ENCODE data around the gene PLEKHM2. TPM values are rescaled to one million over a fixed set of nuclear protein-coding genes. Genes with fewer than 3 reads are reported as not detected.

The PLEKHM2 gene
- total RNA-seq, 3 donors from 2014 or later (not counting 1 experiment from before 2014, with no cell fraction given): 47.8 to 61.0 (median 50.9) TPM

DNA sequence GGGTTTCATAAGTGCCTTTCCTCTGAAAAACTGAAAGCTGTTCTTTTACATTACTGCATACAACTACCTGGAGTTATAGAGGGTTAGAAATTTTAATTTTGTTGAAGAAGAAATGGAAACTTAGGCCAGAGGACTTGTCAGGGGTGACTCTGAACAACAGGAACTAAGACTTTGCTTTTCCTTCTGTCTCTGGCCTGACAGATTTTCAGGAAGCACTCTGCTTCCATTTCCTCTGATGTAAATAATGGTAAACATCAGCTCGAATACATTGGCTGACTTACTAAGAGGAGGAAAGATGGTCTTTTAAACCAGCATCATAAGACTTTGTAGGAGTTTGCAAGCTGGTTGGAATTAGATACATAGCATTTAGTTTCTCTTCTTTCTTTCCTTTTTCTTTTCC, 27.1 kb upstream of the PLEKHM2 start:
- WGBS (ENCODE audit: insufficient coverage): 57% methylated on average over 1 of the region's 1 CpG
- intact Hi-C loops (cut with micrococcal nuclease): no loop called here
- ATAC-seq (no peak), DNase-seq (no peak)
- Histone ChIP-seq H3K27me3 (ENCODE audit: control insufficient read depth, insufficient read depth, low read length) (no peaks in the 10 kb centered on the region), H3K9me3 (ENCODE audit: control insufficient read depth, insufficient read depth, low read length) (no peaks in the 10 kb centered on the region), H3K36me3 (ENCODE audit: control insufficient read depth, insufficient read depth, low read length) (peaks cover 55% of the 10 kb centered on the region), H3K4me3 (ENCODE audit: low read length) (no peak overlapping the region), H3K4me1 (ENCODE audit: control insufficient read depth, insufficient read depth, low read length) (no peaks in the 10 kb centered on the region), H3K27ac (ENCODE audit: low read length) (no peak overlapping the region)
- TF ChIP-seq, protein P1, sequence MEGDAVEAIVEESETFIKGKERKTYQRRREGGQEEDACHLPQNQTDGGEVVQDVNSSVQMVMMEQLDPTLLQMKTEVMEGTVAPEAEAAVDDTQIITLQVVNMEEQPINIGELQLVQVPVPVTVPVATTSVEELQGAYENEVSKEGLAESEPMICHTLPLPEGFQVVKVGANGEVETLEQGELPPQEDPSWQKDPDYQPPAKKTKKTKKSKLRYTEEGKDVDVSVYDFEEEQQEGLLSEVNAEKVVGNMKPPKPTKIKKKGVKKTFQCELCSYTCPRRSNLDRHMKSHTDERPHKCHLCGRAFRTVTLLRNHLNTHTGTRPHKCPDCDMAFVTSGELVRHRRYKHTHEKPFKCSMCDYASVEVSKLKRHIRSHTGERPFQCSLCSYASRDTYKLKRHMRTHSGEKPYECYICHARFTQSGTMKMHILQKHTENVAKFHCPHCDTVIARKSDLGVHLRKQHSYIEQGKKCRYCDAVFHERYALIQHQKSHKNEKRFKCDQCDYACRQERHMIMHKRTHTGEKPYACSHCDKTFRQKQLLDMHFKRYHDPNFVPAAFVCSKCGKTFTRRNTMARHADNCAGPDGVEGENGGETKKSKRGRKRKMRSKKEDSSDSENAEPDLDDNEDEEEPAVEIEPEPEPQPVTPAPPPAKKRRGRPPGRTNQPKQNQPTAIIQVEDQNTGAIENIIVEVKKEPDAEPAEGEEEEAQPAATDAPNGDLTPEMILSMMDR (IDR thresholded peaks at IDR 0.05): no peak
- Mint-ChIP-seq H3K36me3 (peaks cover 19% of the 10 kb centered on the region), H3K4me1 (no peaks in the 10 kb centered on the region), H3K27me3 (ENCODE audit: low read depth in 2 of 2) (no peaks in the 10 kb centered on the region), H3K27ac (no peak overlapping the region), H3K9me3 (no peaks in the 10 kb centered on the region), H3K4me3 (no peak overlapping the region)

GRCh38 chr1:15660151-15660550, 24.0 kb upstream of the PLEKHM2 start:
- Mint-ChIP-seq H3K36me3 (peaks cover 24% of the 10 kb centered on the region), H3K4me3 (no peak overlapping the region), H3K27ac (no peak overlapping the region), H3K4me1 (no peaks in the 10 kb centered on the region), H3K9me3 (no peaks in the 10 kb centered on the region), H3K27me3 (ENCODE audit: low read depth in 2 of 2) (no peaks in the 10 kb centered on the region)
- Histone ChIP-seq H3K27me3 (ENCODE audit: control insufficient read depth, insufficient read depth, low read length) (no peaks in the 10 kb centered on the region), H3K4me1 (ENCODE audit: control insufficient read depth, insufficient read depth, low read length) (no peaks in the 10 kb centered on the region), H3K27ac (ENCODE audit: low read length) (no peak overlapping the region), H3K36me3 (ENCODE audit: control insufficient read depth, insufficient read depth, low read length) (peaks cover 51% of the 10 kb centered on the region), H3K9me3 (ENCODE audit: control insufficient read depth, insufficient read depth, low read length) (no peaks in the 10 kb centered on the region), H3K4me3 (ENCODE audit: low read length) (no peak overlapping the region)
- no peak for DNase-seq
- TF ChIP-seq, protein P1 (IDR thresholded peaks at IDR 0.05): no peak
- ATAC-seq: no peak
- intact Hi-C loops (cut with micrococcal nuclease): no loop called here
- 96% methylated on average over 3 of the region's 3 CpGs for WGBS (ENCODE audit: insufficient coverage)

DNA sequence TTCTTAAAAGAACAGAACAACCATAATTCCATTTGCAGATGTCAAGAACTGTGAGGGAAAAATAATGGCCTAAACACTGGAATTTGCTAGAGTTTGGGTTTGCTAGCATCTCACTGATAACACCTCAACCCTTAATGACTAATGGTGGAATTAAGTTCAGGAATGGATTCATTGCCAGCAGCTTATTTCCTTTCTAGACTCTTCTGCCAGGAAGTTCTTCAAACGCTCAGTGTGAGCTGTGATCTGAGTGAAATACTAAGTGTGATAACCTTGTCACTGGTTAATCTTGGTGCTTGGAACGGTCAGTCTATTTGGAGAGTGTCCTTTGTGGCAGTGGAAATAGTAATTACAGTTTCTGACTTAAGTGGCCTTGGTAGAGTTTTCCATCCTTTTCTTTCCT, 21.6 kb upstream of the PLEKHM2 start:
- whole genome bisulfite sequencing (ENCODE audit: insufficient coverage): 100% methylated on average over 2 of the region's 2 CpGs
- intact Hi-C loops (cut with micrococcal nuclease): no loop called here
- Histone ChIP-seq H3K36me3 (ENCODE audit: control insufficient read depth, insufficient read depth, low read length) (peaks cover 34% of the 10 kb centered on the region), H3K27ac (ENCODE audit: low read length) (no peak overlapping the region), H3K4me1 (ENCODE audit: control insufficient read depth, insufficient read depth, low read length) (no peaks in the 10 kb centered on the region), H3K27me3 (ENCODE audit: control insufficient read depth, insufficient read depth, low read length) (no peaks in the 10 kb centered on the region), H3K4me3 (ENCODE audit: low read length) (no peak overlapping the region), H3K9me3 (ENCODE audit: control insufficient read depth, insufficient read depth, low read length) (no peaks in the 10 kb centered on the region)
- H3K27me3 Mint-ChIP-seq (ENCODE audit: low read depth in 2 of 2): no peaks in the 10 kb centered on the region
- peaks cover 24% of the 10 kb centered on the region for H3K36me3 Mint-ChIP-seq
- H3K4me3 Mint-ChIP-seq: no peak overlapping the region
- H3K4me1 Mint-ChIP-seq: no peaks in the 10 kb centered on the region
- no peak for ATAC-seq
- TF ChIP-seq, protein P1 (IDR thresholded peaks at IDR 0.05): no peak
- H3K9me3 Mint-ChIP-seq: no peaks in the 10 kb centered on the region
- no peak for DNase-seq
- no peak overlapping the region for H3K27ac Mint-ChIP-seq

GRCh38 chr1:15663925-15664324, 20.2 kb upstream of the PLEKHM2 start:
- ATAC-seq: no peak
- H3K4me3 Mint-ChIP-seq: no peak overlapping the region
- TF ChIP-seq, protein P1 (IDR thresholded peaks at IDR 0.05): no peak
- Histone ChIP-seq H3K4me3 (ENCODE audit: low read length) (no peak overlapping the region), H3K9me3 (ENCODE audit: control insufficient read depth, insufficient read depth, low read length) (no peaks in the 10 kb centered on the region), H3K27ac (ENCODE audit: low read length) (no peak overlapping the region), H3K36me3 (ENCODE audit: control insufficient read depth, insufficient read depth, low read length) (peaks cover 32% of the 10 kb centered on the region), H3K4me1 (ENCODE audit: control insufficient read depth, insufficient read depth, low read length) (no peaks in the 10 kb centered on the region), H3K27me3 (ENCODE audit: control insufficient read depth, insufficient read depth, low read length) (no peaks in the 10 kb centered on the region)
- no peaks in the 10 kb centered on the region for H3K9me3 Mint-ChIP-seq
- H3K27me3 Mint-ChIP-seq (ENCODE audit: low read depth in 2 of 2): no peaks in the 10 kb centered on the region
- intact Hi-C loops (cut with micrococcal nuclease): no loop called here
- no peak for DNase-seq
- H3K27ac Mint-ChIP-seq: no peak overlapping the region
- 100% methylated on average over 1 of the region's 3 CpGs for WGBS (ENCODE audit: insufficient coverage)
- no peaks in the 10 kb centered on the region for H3K4me1 Mint-ChIP-seq
- H3K36me3 Mint-ChIP-seq: peaks cover 24% of the 10 kb centered on the region
